ENCODE data around the gene LZTS3. TPM values are rescaled to one million over a fixed set of nuclear protein-coding genes. Genes with fewer than 3 reads are reported as not detected.
A peak's percentile ranks its signal among the peaks of the same experiment; 100 is the strongest.

The LZTS3 gene
- total RNA-seq, 5 donors from 2014 or later (not counting 1 experiment from before 2014, with no cell fraction given), result 14.4 to 19.6 (median 15.3) TPM

GRCh38 chr20:3194617-3195280, 21.4 kb upstream of the LZTS3 start:
- ChIA-PET POLR2A (no interaction called here), CTCF (no interaction called here)
- H3K27me3 Mint-ChIP-seq, result no peaks in the 10 kb centered on the region
- H3K27ac ChIP-seq (ENCODE audit: low read length), result no peak overlapping the region
- peaks cover 54% of the 10 kb centered on the region for H3K36me3 Mint-ChIP-seq
- H3K9me3 Mint-ChIP-seq, result no peaks in the 10 kb centered on the region
- peaks cover 15 to 86% of the 10 kb centered on the region in 2 donors for H3K36me3 ChIP-seq (ENCODE audit: control insufficient read depth in 2 of 2, extremely low read depth in 1 of 2, insufficient read depth in 1 of 2, low read length in 1 of 2)
- DNase-seq, result no peak
- no peaks in the 10 kb centered on the region for H3K4me1 ChIP-seq (ENCODE audit: control insufficient read depth in 1 of 2, extremely low read depth in 1 of 2, insufficient read depth in 2 of 2, low read length in 2 of 2)
- peak overlapping the region in 1 of 2 donors; percentile 52 for H3K27ac Mint-ChIP-seq
- 92% methylated on average over 6 of the region's 10 CpGs for WGBS (ENCODE audit: insufficient coverage)
- H3K4me1 Mint-ChIP-seq, result peaks cover 0 to 21% (median 7%) of the 10 kb centered on the region in 3 donors
- no peaks in the 10 kb centered on the region for H3K27me3 ChIP-seq (replicated peaks in 1 of 2; ENCODE audit: control insufficient read depth in 2 of 2, extremely low read depth in 1 of 2, insufficient read depth in 2 of 2, low read length in 1 of 2)
- H3K4me3 Mint-ChIP-seq, result no peak overlapping the region
- no peak overlapping the region for H3K4me3 ChIP-seq (ENCODE audit: control insufficient read depth in 1 of 2, extremely low read depth in 1 of 2, low read length in 1 of 2)
- H3K9me3 ChIP-seq, result no peaks in the 10 kb centered on the region
- no peak for ATAC-seq (replicated peaks in 1 of 4)

- no peak overlapping the region for H3K4me3 Mint-ChIP-seq
- 92% methylated on average over 9 of the region's 14 CpGs for WGBS (ENCODE audit: insufficient coverage)
- Histone ChIP-seq H3K36me3 (ENCODE audit: control insufficient read depth in 2 of 2, extremely low read depth in 1 of 2, insufficient read depth in 1 of 2, low read length in 1 of 2) (peaks cover 10 to 79% of the 10 kb centered on the region in 2 donors), H3K4me3 (ENCODE audit: control insufficient read depth in 1 of 2, extremely low read depth in 1 of 2, low read length in 1 of 2) (no peak overlapping the region), H3K9me3 (no peaks in the 10 kb centered on the region), H3K4me1 (ENCODE audit: control insufficient read depth in 1 of 2, extremely low read depth in 1 of 2, insufficient read depth in 2 of 2, low read length in 2 of 2) (no peaks in the 10 kb centered on the region), H3K27me3 (replicated peaks in 1 of 2; ENCODE audit: control insufficient read depth in 2 of 2, extremely low read depth in 1 of 2, insufficient read depth in 2 of 2, low read length in 1 of 2) (no peaks in the 10 kb centered on the region), H3K27ac (ENCODE audit: low read length) (no peak overlapping the region)
- POLR2A ChIA-PET, result no interaction called here
- no peak overlapping the region for H3K27ac Mint-ChIP-seq
- no peaks in the 10 kb centered on the region for H3K27me3 Mint-ChIP-seq
- H3K36me3 Mint-ChIP-seq, result peaks cover 47% of the 10 kb centered on the region
- H3K4me1 Mint-ChIP-seq, result peaks cover 0 to 17% (median 7%) of the 10 kb centered on the region in 3 donors
- CTCF ChIA-PET, result no interaction called here
- DNase-seq, result no peak
- no peak for ATAC-seq (replicated peaks in 1 of 4)
- H3K9me3 Mint-ChIP-seq, result no peaks in the 10 kb centered on the region
Observed at GRCh38 chr20:3193806-3194616, 20.7 kb upstream of the LZTS3 start.

GRCh38 chr20:3192226-3193015, 19.1 kb upstream of the LZTS3 start:
- no peak for DNase-seq
- Histone ChIP-seq H3K4me3 (ENCODE audit: control insufficient read depth in 1 of 2, extremely low read depth in 1 of 2, low read length in 1 of 2) (no peak overlapping the region), H3K27ac (ENCODE audit: low read length) (no peak overlapping the region), H3K9me3 (no peaks in the 10 kb centered on the region), H3K27me3 (replicated peaks in 1 of 2; ENCODE audit: control insufficient read depth in 2 of 2, extremely low read depth in 1 of 2, insufficient read depth in 2 of 2, low read length in 1 of 2) (no peaks in the 10 kb centered on the region), H3K36me3 (ENCODE audit: control insufficient read depth in 2 of 2, extremely low read depth in 1 of 2, insufficient read depth in 1 of 2, low read length in 1 of 2) (peaks cover 13 to 70% of the 10 kb centered on the region in 2 donors), H3K4me1 (ENCODE audit: control insufficient read depth in 1 of 2, extremely low read depth in 1 of 2, insufficient read depth in 2 of 2, low read length in 2 of 2) (no peaks in the 10 kb centered on the region)
- ChIA-PET CTCF (no interaction called here), POLR2A (no interaction called here)
- ATAC-seq (replicated peaks in 1 of 4), result no peak
- Mint-ChIP-seq H3K36me3 (peaks cover 41% of the 10 kb centered on the region), H3K9me3 (no peaks in the 10 kb centered on the region), H3K4me3 (no peak overlapping the region), H3K27me3 (no peaks in the 10 kb centered on the region), H3K27ac (peak overlapping the region in 1 of 2 donors; percentile 23), H3K4me1 (peaks cover 0 to 17% (median 7%) of the 10 kb centered on the region in 3 donors)
- WGBS (ENCODE audit: insufficient coverage), result 100% methylated on average over 14 of the region's 18 CpGs

- Histone ChIP-seq H3K4me3 (ENCODE audit: control insufficient read depth in 1 of 2, extremely low read depth in 1 of 2, low read length in 1 of 2) (no peak overlapping the region), H3K27ac (ENCODE audit: low read length) (no peak overlapping the region), H3K9me3 (no peaks in the 10 kb centered on the region), H3K27me3 (replicated peaks in 1 of 2; ENCODE audit: control insufficient read depth in 2 of 2, extremely low read depth in 1 of 2, insufficient read depth in 2 of 2, low read length in 1 of 2) (no peaks in the 10 kb centered on the region), H3K4me1 (ENCODE audit: control insufficient read depth in 1 of 2, extremely low read depth in 1 of 2, insufficient read depth in 2 of 2, low read length in 2 of 2) (no peaks in the 10 kb centered on the region), H3K36me3 (ENCODE audit: control insufficient read depth in 2 of 2, extremely low read depth in 1 of 2, insufficient read depth in 1 of 2, low read length in 1 of 2) (peaks cover 13 to 58% of the 10 kb centered on the region in 2 donors)
- Mint-ChIP-seq H3K4me1 (peaks cover 0 to 11% (median 3%) of the 10 kb centered on the region in 3 donors), H3K9me3 (no peaks in the 10 kb centered on the region), H3K27me3 (no peaks in the 10 kb centered on the region), H3K27ac (peak overlapping the region in 1 of 2 donors; percentile 39), H3K36me3 (peaks cover 33% of the 10 kb centered on the region), H3K4me3 (no peak overlapping the region)
- DNase-seq (no peak), ATAC-seq (replicated peaks in 1 of 4) (no peak)
- WGBS (ENCODE audit: insufficient coverage), result 97% methylated on average over 10 of the region's 14 CpGs
- POLR2A ChIA-PET, result no interaction called here
- CTCF ChIA-PET, result no interaction called here
Observed at GRCh38 chr20:3190681-3191111, 17.3 kb upstream of the LZTS3 start.

- Mint-ChIP-seq H3K9me3 (no peaks in the 10 kb centered on the region), H3K4me1 (peaks cover 0 to 6% (median 0%) of the 10 kb centered on the region in 3 donors), H3K4me3 (no peak overlapping the region), H3K27ac (no peak overlapping the region), H3K36me3 (peaks cover 27% of the 10 kb centered on the region), H3K27me3 (no peaks in the 10 kb centered on the region)
- Histone ChIP-seq H3K4me3 (ENCODE audit: control insufficient read depth in 1 of 2, extremely low read depth in 1 of 2, low read length in 1 of 2) (no peak overlapping the region), H3K27me3 (replicated peaks in 1 of 2; ENCODE audit: control insufficient read depth in 2 of 2, extremely low read depth in 1 of 2, insufficient read depth in 2 of 2, low read length in 1 of 2) (no peaks in the 10 kb centered on the region), H3K9me3 (no peaks in the 10 kb centered on the region), H3K27ac (ENCODE audit: low read length) (no peak overlapping the region), H3K36me3 (ENCODE audit: control insufficient read depth in 2 of 2, extremely low read depth in 1 of 2, insufficient read depth in 1 of 2, low read length in 1 of 2) (peaks cover 13 to 47% of the 10 kb centered on the region in 2 donors), H3K4me1 (ENCODE audit: control insufficient read depth in 1 of 2, extremely low read depth in 1 of 2, insufficient read depth in 2 of 2, low read length in 2 of 2) (no peaks in the 10 kb centered on the region)
- DNase-seq (no peak), ATAC-seq (replicated peaks in 1 of 4) (no peak)
- ChIA-PET POLR2A (no interaction called here), CTCF (no interaction called here)
- WGBS (ENCODE audit: insufficient coverage), result 80% methylated on average over 3 of the region's 4 CpGs
Observed at GRCh38 chr20:3189561-3190131, 16.3 kb upstream of the LZTS3 start.

GRCh38 chr20:3188823-3189413, 15.6 kb upstream of the LZTS3 start:
- H3K4me3 Mint-ChIP-seq, result no peak overlapping the region
- CTCF ChIA-PET, result no interaction called here
- peaks cover 13 to 40% of the 10 kb centered on the region in 2 donors for H3K36me3 ChIP-seq (ENCODE audit: control insufficient read depth in 2 of 2, extremely low read depth in 1 of 2, insufficient read depth in 1 of 2, low read length in 1 of 2)
- peaks cover 27% of the 10 kb centered on the region for H3K36me3 Mint-ChIP-seq
- H3K27me3 Mint-ChIP-seq, result no peaks in the 10 kb centered on the region
- DNase-seq, result no peak
- no peaks in the 10 kb centered on the region for H3K4me1 ChIP-seq (ENCODE audit: control insufficient read depth in 1 of 2, extremely low read depth in 1 of 2, insufficient read depth in 2 of 2, low read length in 2 of 2)
- no peaks in the 10 kb centered on the region for H3K9me3 ChIP-seq
- H3K4me3 ChIP-seq (ENCODE audit: control insufficient read depth in 1 of 2, extremely low read depth in 1 of 2, low read length in 1 of 2), result no peak overlapping the region
- H3K9me3 Mint-ChIP-seq, result no peaks in the 10 kb centered on the region
- H3K27me3 ChIP-seq (replicated peaks in 1 of 2; ENCODE audit: control insufficient read depth in 2 of 2, extremely low read depth in 1 of 2, insufficient read depth in 2 of 2, low read length in 1 of 2), result no peaks in the 10 kb centered on the region
- no peak overlapping the region for H3K27ac ChIP-seq (ENCODE audit: low read length)
- no peak for ATAC-seq (replicated peaks in 1 of 4)
- peaks cover 0 to 6% (median 0%) of the 10 kb centered on the region in 3 donors for H3K4me1 Mint-ChIP-seq
- WGBS (ENCODE audit: insufficient coverage), result 86% methylated on average over 1 of the region's 3 CpGs
- H3K27ac Mint-ChIP-seq, result peak overlapping the region in 1 of 2 donors; percentile 56
- POLR2A ChIA-PET, result interaction anchor here in 1 of 2 donors (0.7 kb wide), 1 partner anchor 30 kb away, joined by 3 read pairs; no protein-coding TSS in a partner anchor

All from T-cell (primary cell).